T-helper 17 cell (primary cell): ENCODE results near the gene EHBP1. TPM values are rescaled to one million over a fixed set of nuclear protein-coding genes. Genes with fewer than 3 reads are reported as not detected.
"Not testable (repeated sequence)": the region's sequence is repeated elsewhere in the genome, so short reads cannot be mapped to it uniquely, and the experiment has no call there.

Experiments
- ATAC-seq: fragments of 150-1000 bp; cut with Tn5 transposase; 2 replicates; pipeline ENCODE4 v1.10.0; 2021; ENCODE audit warnings: mild to moderate bottlenecking, moderate library complexity
- DNase-seq, 3 donors: peaks; one replicate each; pipeline versions ENCODE4 v3.0.0 to v3.0.0-alpha.2; 2020 to 2021
- H3K9me3 ChIP-seq: one replicate; pipeline ENCODE4 v1.7.0; 2013; ENCODE audit warnings: low read length, mild to moderate bottlenecking; ENCODE audit not compliant: control insufficient read depth, poor library complexity, severe bottlenecking
- H3K27ac Mint-ChIP-seq: one replicate; pipeline ENCODE4 v1.8.0; 2022; ENCODE audit warnings: mild to moderate bottlenecking, moderate library complexity, mixed read lengths
- H3K27me3 Mint-ChIP-seq: one replicate; pipeline ENCODE4 v1.8.0; 2022; ENCODE audit warnings: mixed read lengths
- H3K36me3 Mint-ChIP-seq: one replicate; pipeline ENCODE4 v1.8.0; 2022; ENCODE audit warnings: low read depth, mixed read lengths
- H3K4me1 Mint-ChIP-seq: one replicate; pipeline ENCODE4 v1.8.0; 2022; ENCODE audit warnings: mild to moderate bottlenecking, mixed read lengths
- H3K4me3 Mint-ChIP-seq: one replicate; pipeline ENCODE4 v1.8.0; 2022; ENCODE audit warnings: mild to moderate bottlenecking, moderate library complexity, mixed read lengths
- total RNA-seq, 4 donors: library from RNA in 2 of 4; stranded (reverse) in 2 of 4; gene quantifications; one replicate each; pipeline ENCODE4 v1.2.3 and lab custom pipeline; 2022 to 2026

Gene EHBP1
- total RNA-seq, 2 donors from 2014 or later = 24.5 to 28.2 TPM

GRCh38 chr2:62747876-62748275 lies 42.4 kb downstream of the EHBP1 start:
- DNase-seq = no peak
- H3K4me3 Mint-ChIP-seq = no peak overlapping the region
- H3K4me1 Mint-ChIP-seq = peaks cover 5% of the 10 kb centered on the region
- H3K27me3 Mint-ChIP-seq = no peaks in the 10 kb centered on the region
- H3K9me3 ChIP-seq = no peaks in the 10 kb centered on the region
- ATAC-seq = no peak
- peaks cover 2% of the 10 kb centered on the region for H3K36me3 Mint-ChIP-seq
- no peak overlapping the region for H3K27ac Mint-ChIP-seq

GRCh38 chr2:62749111-62749510 lies 43.6 kb downstream of the EHBP1 start:
- not testable (repeated sequence) for H3K9me3 ChIP-seq, H3K4me1 Mint-ChIP-seq, ATAC-seq, H3K27ac Mint-ChIP-seq, H3K27me3 Mint-ChIP-seq, DNase-seq, H3K4me3 Mint-ChIP-seq, H3K36me3 Mint-ChIP-seq

GRCh38 chr2:62757029-62757428 lies 51.5 kb downstream of the EHBP1 start:
- Mint-ChIP-seq H3K36me3 (peaks cover 4% of the 10 kb centered on the region), H3K27me3 (no peaks in the 10 kb centered on the region), H3K27ac (no peak overlapping the region), H3K4me1 (peaks cover 8% of the 10 kb centered on the region), H3K4me3 (no peak overlapping the region)
- ATAC-seq = no peak
- no peak for DNase-seq
- no peaks in the 10 kb centered on the region for H3K9me3 ChIP-seq

DNA sequence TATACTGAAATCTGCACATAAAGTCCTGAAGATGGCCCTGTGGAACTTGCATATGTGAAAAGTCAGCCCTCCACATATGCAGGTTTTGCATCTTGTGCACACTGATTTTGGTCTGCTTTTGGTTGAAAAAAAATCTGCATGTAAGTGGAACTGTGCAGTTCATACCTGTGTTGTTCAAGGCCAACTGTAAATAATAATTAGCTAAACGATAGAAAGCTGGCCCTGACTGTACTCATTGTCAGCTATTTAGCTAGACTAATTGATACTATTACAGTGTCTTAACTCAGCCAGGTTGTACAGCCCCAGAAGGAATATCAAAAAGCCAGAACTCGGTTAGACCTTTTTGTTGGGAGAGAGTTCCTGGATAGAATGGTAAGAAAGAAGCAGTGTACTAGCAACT lies 54.5 kb downstream of the EHBP1 start:
- H3K9me3 ChIP-seq = no peaks in the 10 kb centered on the region
- Mint-ChIP-seq H3K27ac (no peak overlapping the region), H3K4me1 (peaks cover 14% of the 10 kb centered on the region), H3K4me3 (no peak overlapping the region), H3K36me3 (peaks cover 5% of the 10 kb centered on the region), H3K27me3 (no peaks in the 10 kb centered on the region)
- DNase-seq = no peak
- no peak for ATAC-seq

GRCh38 chr2:62760555-62760954 lies 55.0 kb downstream of the EHBP1 start:
- no peak for ATAC-seq
- Mint-ChIP-seq H3K27ac (no peak overlapping the region), H3K27me3 (no peaks in the 10 kb centered on the region), H3K4me3 (no peak overlapping the region), H3K36me3 (peaks cover 4% of the 10 kb centered on the region), H3K4me1 (peaks cover 14% of the 10 kb centered on the region)
- H3K9me3 ChIP-seq = no peaks in the 10 kb centered on the region
- DNase-seq = no peak

- H3K4me3 Mint-ChIP-seq = no peak overlapping the region
- peaks cover 14% of the 10 kb centered on the region for H3K4me1 Mint-ChIP-seq
- peaks cover 6% of the 10 kb centered on the region for H3K36me3 Mint-ChIP-seq
- H3K27ac Mint-ChIP-seq = no peak overlapping the region
- DNase-seq (no peak), ATAC-seq (no peak)
- no peaks in the 10 kb centered on the region for H3K9me3 ChIP-seq
- no peaks in the 10 kb centered on the region for H3K27me3 Mint-ChIP-seq
Observed at GRCh38 chr2:62765619-62766376, 60.3 kb downstream of the EHBP1 start.

DNA sequence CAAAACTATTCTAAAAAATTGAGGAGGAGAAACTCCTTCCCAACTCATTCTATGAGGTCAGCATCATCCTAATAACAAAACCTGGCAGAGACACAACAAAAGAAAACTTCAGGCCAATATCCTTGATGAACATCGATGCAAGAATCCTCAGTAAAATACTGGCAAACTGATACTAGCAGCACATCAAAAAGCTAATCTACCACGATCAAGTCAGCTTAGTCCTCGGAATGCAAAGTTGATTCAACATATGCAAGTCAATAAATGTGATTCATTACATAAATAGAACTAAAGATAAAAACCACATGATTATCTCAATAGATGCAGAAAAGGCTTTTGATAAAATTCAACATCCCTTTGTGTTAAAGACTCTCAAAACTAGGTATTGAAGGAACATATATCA lies 63.1 kb downstream of the EHBP1 start:
- no peak for ATAC-seq
- H3K36me3 Mint-ChIP-seq = peaks cover 2% of the 10 kb centered on the region

GRCh38 chr2:62770629-62771028 lies 65.1 kb downstream of the EHBP1 start:
- Mint-ChIP-seq H3K27ac (no peak overlapping the region), H3K4me3 (no peak overlapping the region), H3K4me1 (peaks cover 7% of the 10 kb centered on the region), H3K27me3 (no peaks in the 10 kb centered on the region), H3K36me3 (peaks cover 2% of the 10 kb centered on the region)
- ATAC-seq (no peak), DNase-seq (no peak)
- H3K9me3 ChIP-seq = no peaks in the 10 kb centered on the region

More for the DNA sequence above, 63.1 kb downstream of the EHBP1 start:
- DNase-seq = no peak
- Mint-ChIP-seq H3K4me1 (peaks cover 7% of the 10 kb centered on the region), H3K27me3 (no peaks in the 10 kb centered on the region), H3K4me3 (no peak overlapping the region), H3K27ac (no peak overlapping the region)
- no peaks in the 10 kb centered on the region for H3K9me3 ChIP-seq

GRCh38 chr2:62774555-62775366 lies 69.2 kb downstream of the EHBP1 start:
- H3K4me1 Mint-ChIP-seq = peaks cover 7% of the 10 kb centered on the region
- no peaks in the 10 kb centered on the region for H3K9me3 ChIP-seq
- H3K4me3 Mint-ChIP-seq = no peak overlapping the region
- no peaks in the 10 kb centered on the region for H3K27me3 Mint-ChIP-seq
- DNase-seq (no peak), ATAC-seq (peak; percentile 57)
- H3K36me3 Mint-ChIP-seq = no peaks in the 10 kb centered on the region
- no peak overlapping the region for H3K27ac Mint-ChIP-seq

- no peak for ATAC-seq
- Mint-ChIP-seq H3K36me3 (no peaks in the 10 kb centered on the region), H3K4me1 (peaks cover 7% of the 10 kb centered on the region), H3K27me3 (no peaks in the 10 kb centered on the region), H3K27ac (no peak overlapping the region), H3K4me3 (no peak overlapping the region)
- no peaks in the 10 kb centered on the region for H3K9me3 ChIP-seq
- DNase-seq = no peak
Observed at GRCh38 chr2:62775367-62775668, 69.8 kb downstream of the EHBP1 start.

DNA sequence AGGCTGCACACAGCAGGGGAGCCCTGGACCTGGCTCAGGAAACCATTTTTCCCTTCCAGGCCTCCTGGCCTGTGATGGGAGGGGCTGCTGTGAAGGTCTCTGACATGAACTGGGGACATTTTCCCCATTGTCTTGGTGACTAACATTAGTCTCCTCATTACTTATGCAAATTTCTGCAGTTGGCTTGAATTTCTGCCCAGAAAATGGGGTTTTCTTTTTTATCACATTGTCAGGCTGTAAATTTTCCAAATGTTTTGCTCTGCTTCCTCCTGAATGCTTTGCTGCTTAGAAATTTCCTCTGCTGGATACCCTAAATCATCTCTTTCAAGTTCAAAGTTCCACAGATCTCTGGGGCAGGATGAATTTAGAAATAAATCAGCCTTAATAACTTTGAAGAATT lies 78.2 kb downstream of the EHBP1 start:
- no peaks in the 10 kb centered on the region for H3K9me3 ChIP-seq
- H3K4me3 Mint-ChIP-seq = no peak overlapping the region
- ATAC-seq = no peak
- H3K27ac Mint-ChIP-seq = no peak overlapping the region
- no peak for DNase-seq
- no peaks in the 10 kb centered on the region for H3K36me3 Mint-ChIP-seq
- no peaks in the 10 kb centered on the region for H3K27me3 Mint-ChIP-seq
- peaks cover 5% of the 10 kb centered on the region for H3K4me1 Mint-ChIP-seq

DNA sequence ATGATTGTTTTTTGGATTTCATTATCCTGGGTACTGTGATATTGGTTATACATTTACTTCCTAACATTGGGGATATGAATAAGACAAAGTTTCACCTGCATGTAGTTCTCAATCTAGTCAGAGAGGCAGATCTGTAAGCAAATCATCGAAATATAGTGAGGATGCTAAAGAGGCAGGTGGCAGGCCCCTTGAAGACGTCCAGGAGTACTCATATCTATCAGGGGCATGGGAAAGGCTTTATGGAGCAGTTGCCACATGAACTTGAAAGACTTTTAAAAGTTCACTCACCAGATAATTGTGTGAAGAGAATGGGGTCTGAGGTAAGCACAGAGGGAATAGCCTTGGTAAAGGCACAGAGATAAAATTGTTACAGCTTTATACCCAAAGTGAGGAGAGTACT lies 78.8 kb downstream of the EHBP1 start:
- Mint-ChIP-seq H3K4me3 (no peak overlapping the region), H3K4me1 (peaks cover 7% of the 10 kb centered on the region), H3K36me3 (no peaks in the 10 kb centered on the region), H3K27ac (no peak overlapping the region), H3K27me3 (no peaks in the 10 kb centered on the region)
- no peak for ATAC-seq
- H3K9me3 ChIP-seq = no peaks in the 10 kb centered on the region
- no peak for DNase-seq

- ATAC-seq (no peak), DNase-seq (no peak)
- peaks cover 7% of the 10 kb centered on the region for H3K4me1 Mint-ChIP-seq
- no peaks in the 10 kb centered on the region for H3K27me3 Mint-ChIP-seq
- H3K4me3 Mint-ChIP-seq = no peak overlapping the region
- H3K27ac Mint-ChIP-seq = peak overlapping the region; percentile 56
- no peaks in the 10 kb centered on the region for H3K9me3 ChIP-seq
- H3K36me3 Mint-ChIP-seq = no peaks in the 10 kb centered on the region
Observed at GRCh38 chr2:62785216-62785615, 79.7 kb downstream of the EHBP1 start.
